B cell (primary cell): ENCODE results near the gene MCUB. TPM values are rescaled to one million over a fixed set of nuclear protein-coding genes. Genes with fewer than 3 reads are reported as not detected.

ENCODE experiments used
- ATAC-seq: fragments of 200-7000 bp; cut with Tn5 transposase; one replicate; pipeline ENCODE4 v1.10.0; 2021; ENCODE audit warnings: low read depth, mild to moderate bottlenecking, moderate number of reproducible peaks, moderate library complexity
- CTCF ChIA-PET: fragments of 350-600 bp; sonication (Branson Sonifier 250); formaldehyde crosslinking; loops from one replicate; lab custom pipeline; 2021; ENCODE audit warnings: antibody characterized with exemption, inconsistent platforms; lab: Charles Lee
- POLR2A ChIA-PET: fragments of 350-600 bp; sonication (Branson Sonifier 250); formaldehyde crosslinking; loops from one replicate; lab custom pipeline; 2021; ENCODE audit warnings: antibody characterized with exemption; lab: Charles Lee
- DNase-seq: peaks from one replicate; pipeline ENCODE4 v3.0.0; 2013
- H2AFZ ChIP-seq: 2 replicates; pipeline ENCODE4 v1.6.1; 2012; ENCODE audit warnings: mild to moderate bottlenecking, low read depth, low read length; ENCODE audit not compliant: insufficient read depth, poor library complexity, severe bottlenecking
- H3K27ac ChIP-seq, 2 donors: 1 replicate in 1 of 2; 2 replicates in 1 of 2; pipeline ENCODE4 v1.5.1; 2012 to 2013; ENCODE audit warnings: low read length in 2 of 2, mild to moderate bottlenecking in 2 of 2, moderate library complexity in 1 of 2
- H3K27me3 ChIP-seq, 4 experiments: fragments of 200-600 bp in 1 of 4; sonication (generic) in 1 of 4; replicated peaks in 1 of 4; 1 replicate in 2 of 4; 2 replicates in 2 of 4; pipeline versions ENCODE4 v1.6.1 to v1.7.0; 2013 to 2016; ENCODE audit warnings: low read length in 3 of 4, mild to moderate bottlenecking in 2 of 4, mixed read lengths in 1 of 4, moderate library complexity in 1 of 4; ENCODE audit not compliant: insufficient read depth in 4 of 4, control insufficient read depth in 3 of 4; ENCODE audit errors: control extremely low read depth in 1 of 4
- H3K36me3 ChIP-seq, 2 experiments: replicated peaks in 1 of 2; 1 replicate in 1 of 2; 2 replicates in 1 of 2; pipeline versions ENCODE4 v1.6.1 to v1.7.1; 2013; ENCODE audit warnings: low read length in 1 of 2; ENCODE audit not compliant: insufficient read depth in 2 of 2, control insufficient read depth in 1 of 2; ENCODE audit errors: control extremely low read depth in 1 of 2, extremely low read depth in 1 of 2
- H3K4me1 ChIP-seq, 2 donors: fragments of 200-600 bp in 1 of 2; sonication (generic) in 1 of 2; 1 replicate in 1 of 2; 2 replicates in 1 of 2; pipeline versions ENCODE4 v1.5.1 to v1.6.1; 2013 to 2017; ENCODE audit warnings: low read length in 2 of 2; ENCODE audit not compliant: control insufficient read depth in 2 of 2, insufficient read depth in 2 of 2
- H3K4me2 ChIP-seq: replicated peaks from 2 replicates; pipeline ENCODE3; 2012; ENCODE audit warnings: mild to moderate bottlenecking, low read depth, low read length; ENCODE audit not compliant: poor library complexity, severe bottlenecking
- H3K4me3 ChIP-seq, 5 experiments: fragments of 200-600 bp in 1 of 5; sonication (generic) in 1 of 5; 1 replicate in 3 of 5; 2 replicates in 2 of 5; pipeline versions ENCODE4 v1.5.1 to v1.7.0; 2011 to 2016; ENCODE audit warnings: low read length in 4 of 5, mild to moderate bottlenecking in 4 of 5, low read depth in 2 of 5, control low read depth in 1 of 5, moderate library complexity in 1 of 5; ENCODE audit not compliant: insufficient read depth in 1 of 5; ENCODE audit errors: control extremely low read depth in 1 of 5, extremely low read depth in 1 of 5
- H3K79me2 ChIP-seq: fragments of 200-600 bp; sonication (generic); one replicate; pipeline ENCODE4 v1.6.0; 2016; ENCODE audit warnings: low read length; ENCODE audit not compliant: control insufficient read depth, insufficient read depth
- H3K9ac ChIP-seq: fragments of 200-600 bp; sonication (generic); 2 replicates; pipeline ENCODE4 v1.6.1; 2017; ENCODE audit warnings: mild to moderate bottlenecking, low read length, moderate library complexity
- H3K9me3 ChIP-seq, 3 donors: one replicate each; pipeline versions ENCODE4 v1.6.1 to v1.7.1; 2013; ENCODE audit warnings: low read length in 2 of 3; ENCODE audit not compliant: control insufficient read depth in 2 of 3, insufficient read depth in 1 of 3; ENCODE audit errors: control extremely low read depth in 1 of 3
- H4K20me1 ChIP-seq: 2 replicates; pipeline ENCODE4 v1.6.0; 2012; ENCODE audit warnings: mild to moderate bottlenecking, low read length; ENCODE audit not compliant: insufficient read depth, control insufficient read depth, poor library complexity, severe bottlenecking
- H3K27ac Mint-ChIP-seq: one replicate; pipeline ENCODE4 v1.8.0; 2021; ENCODE audit warnings: mixed read lengths
- H3K27me3 Mint-ChIP-seq: one replicate; pipeline ENCODE4 v1.8.0; 2021; ENCODE audit warnings: mixed read lengths
- H3K4me1 Mint-ChIP-seq: one replicate; pipeline ENCODE4 v1.8.0; 2021; ENCODE audit warnings: mixed read lengths
- H3K4me3 Mint-ChIP-seq: one replicate; pipeline ENCODE4 v1.8.0; 2021; ENCODE audit warnings: mixed read lengths
- H3K9me3 Mint-ChIP-seq: one replicate; pipeline ENCODE4 v1.8.0; 2022; ENCODE audit warnings: mixed read lengths; ENCODE audit not compliant: insufficient read depth
- CTCF ChIP-seq: fragments of 200-600 bp; IDR thresholded peaks from one replicate; pipeline ENCODE4 v1.8.0; 2022; ENCODE audit warnings: antibody characterized with exemption, mild to moderate bottlenecking
- EZH2 ChIP-seq: IDR thresholded peaks from 2 replicates; pipeline ENCODE4 v1.6.1; 2012; ENCODE audit warnings: borderline replicate concordance, low read depth, mild to moderate bottlenecking, moderate library complexity, low read length; ENCODE audit not compliant: insufficient read depth, poor library complexity, severe bottlenecking
- WGBS: methylation state at CpG from one replicate; pipeline ENCODE4 v1.1.5; 2013; ENCODE audit warnings: missing lambda C conversion rate; ENCODE audit not compliant: insufficient coverage; 5-methylcytosine and 5-hydroxymethylcytosine counted together
- intact Hi-C: fragments of 100-400 bp; cut with micrococcal nuclease; formaldehyde crosslinking; loops from one replicate; pipeline ENCODE4 v1.10.0; 2022
- polyA plus RNA-seq: library from polyadenylated mRNA; depleted of rRNA; stranded (reverse); fragments of >200 nt; gene quantifications from 2 replicates; pipeline ENCODE4 v1.2.3, GENCODE V29; 2012
- total RNA-seq, 2 donors: library from RNA; stranded (reverse); fragments of 120-200 nt in 1 of 2; gene quantifications; 1 replicate in 1 of 2; 2 replicates in 1 of 2; pipeline versions ENCODE4 v1.2.3 to v1.2.4, GENCODE V29; 2013 to 2022

Gene MCUB
- total and polyA plus RNA-seq, 2 donors (not counting 1 experiment from before 2014, with no cell fraction given), result 59.3 to 114 TPM

GRCh38 chr4:109730619-109731545 lies 170.8 kb downstream of the MCUB start:
- Histone ChIP-seq H3K9me3 (no peaks in the 10 kb centered on the region), H3K27ac (peak overlapping the region; percentile 41 to 63), H3K4me3 (peak overlapping the region; percentile 75 to 95 (median 83)), H3K27me3 (no peaks in the 10 kb centered on the region), H4K20me1 (no peaks in the 10 kb centered on the region), H2AFZ (peak overlapping the region; percentile 99), H3K4me2 (peak overlapping the region; percentile 92), H3K36me3 (no peaks in the 10 kb centered on the region), H3K9ac (peak overlapping the region; percentile 89), H3K4me1 (peaks cover 6 to 10% of the 10 kb centered on the region in 2 donors), H3K79me2 (peaks cover 17% of the 10 kb centered on the region)
- Mint-ChIP-seq H3K4me3 (peak overlapping the region; percentile 89), H3K9me3 (no peaks in the 10 kb centered on the region), H3K27me3 (no peaks in the 10 kb centered on the region), H3K27ac (peak overlapping the region; percentile 83), H3K4me1 (peaks cover 13% of the 10 kb centered on the region)
- CTCF ChIA-PET, result interaction anchor here (0.9 to 1.6 kb wide), 3 partner anchors 28 to 298 kb away, joined by 3 to 8 read pairs (median 7); partner anchors contain the start of genes CASP6 and SEC24B
- POLR2A ChIA-PET, result interaction anchor here (1.0 to 1.8 kb wide), 4 partner anchors 27 to 298 kb away, joined by 3 to 6 read pairs (median 4); partner anchors contain the start of genes CASP6, MCUB and SEC24B
- no peak for ATAC-seq
- intact Hi-C loops, result loop anchor here (1.0 kb wide), 2 partner anchors 84 to 298 kb away; partner anchors contain the start of genes GAR1 and SEC24B
- DNase-seq, result no peak
- 80% methylated on average over 11 of the region's 21 CpGs for WGBS
- TF ChIP-seq CTCF, result no peak
- TF ChIP-seq EZH2, result no peak

DNA sequence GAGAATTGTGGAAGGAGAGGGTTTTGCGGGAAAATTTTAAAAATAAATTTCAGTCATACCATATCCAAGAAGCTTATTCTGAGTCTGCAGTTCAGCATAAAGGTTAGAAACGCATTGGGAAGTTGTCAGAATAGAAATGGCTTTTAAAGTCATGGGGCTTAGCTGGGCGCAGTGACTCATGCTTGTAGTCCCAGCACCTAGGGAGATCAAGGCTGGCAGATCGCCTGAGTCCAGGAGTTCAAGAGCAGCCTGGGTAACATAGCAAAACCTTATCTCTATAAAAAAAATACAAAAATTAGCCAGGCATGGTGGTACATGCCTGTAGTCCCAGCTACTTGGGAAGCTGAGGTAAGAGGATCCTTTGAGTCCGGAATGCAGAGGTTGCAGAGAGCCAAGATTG lies 173.7 kb downstream of the MCUB start:
- DNase-seq, result no peak
- POLR2A ChIA-PET, result no interaction called here
- H3K36me3 ChIP-seq, result no peaks in the 10 kb centered on the region
- peaks cover 6 to 10% of the 10 kb centered on the region in 2 donors for H3K4me1 ChIP-seq
- H4K20me1 ChIP-seq, result no peaks in the 10 kb centered on the region
- no peak overlapping the region for H3K27ac ChIP-seq
- no peak overlapping the region for H3K4me2 ChIP-seq
- H3K9me3 ChIP-seq, result no peaks in the 10 kb centered on the region
- H3K9me3 Mint-ChIP-seq, result no peaks in the 10 kb centered on the region
- peaks cover 6% of the 10 kb centered on the region for H3K27me3 Mint-ChIP-seq
- H3K4me3 ChIP-seq, result no peak overlapping the region
- H2AFZ ChIP-seq, result no peak overlapping the region
- TF ChIP-seq CTCF, result no peak
- TF ChIP-seq EZH2, result no peak
- ATAC-seq, result no peak
- H3K27me3 ChIP-seq, result peaks cover 0 to 6% (median 0%) of the 10 kb centered on the region in 4 experiments
- 94% methylated on average over 2 of the region's 5 CpGs for WGBS
- no peak overlapping the region for H3K9ac ChIP-seq
- intact Hi-C loops, result no loop called here
- H3K4me1 Mint-ChIP-seq, result peaks cover 8% of the 10 kb centered on the region
- CTCF ChIA-PET, result no interaction called here
- no peak overlapping the region for H3K4me3 Mint-ChIP-seq
- H3K79me2 ChIP-seq, result no peaks in the 10 kb centered on the region
- no peak overlapping the region for H3K27ac Mint-ChIP-seq
